SK-N-SH treated with all-trans-retinoic acid at 6 μM for 48 hours (cell line): ENCODE data around the gene KRTAP5-6.
"Not testable (repeated sequence)": the region's sequence is repeated elsewhere in the genome, so short reads cannot be mapped to it uniquely, and the experiment has no call there.

ENCODE experiments used
- ATAC-seq: fragments of 200-7000 bp; cut with Tn5 transposase; 3 replicates; pipeline ENCODE4 v1.9.1; 2020; ENCODE audit warnings: mild to moderate bottlenecking, moderate library complexity
- ARNTL ChIP-seq: fragments of 450-650 bp; formaldehyde crosslinking; IDR thresholded peaks from 2 replicates; pipeline ENCODE4 v1.5.0; 2020; ENCODE audit warnings: low read depth, mild to moderate bottlenecking, moderate library complexity, borderline replicate concordance
- BACH2 ChIP-seq: fragments of 250-450 bp; sonication (Bioruptor Pico); IDR thresholded peaks from 2 replicates; pipeline ENCODE4 v1.9.0; 2021; ENCODE audit warnings: mild to moderate bottlenecking, borderline replicate concordance
- ESRRG ChIP-seq: fragments of 250-450 bp; sonication (Bioruptor Pico); IDR thresholded peaks from 2 replicates; pipeline ENCODE4 v1.6.1; 2021; ENCODE audit warnings: mild to moderate bottlenecking
- GLIS3 ChIP-seq: fragments of 250-450 bp; sonication (Bioruptor Pico); IDR thresholded peaks from 2 replicates; pipeline ENCODE4 v1.5.0; 2020; ENCODE audit warnings: mild to moderate bottlenecking, moderate library complexity
- ISL1 ChIP-seq: fragments of 250-450 bp; sonication (Bioruptor Pico); IDR thresholded peaks from 2 replicates; pipeline ENCODE4 v2.1.2; 2022; ENCODE audit warnings: mild to moderate bottlenecking, moderate library complexity
- OSR1 ChIP-seq: fragments of 250-450 bp; sonication (Bioruptor Pico); IDR thresholded peaks from 2 replicates; pipeline ENCODE4 v1.8.0; 2022; ENCODE audit warnings: moderate library complexity, mild to moderate bottlenecking, inconsistent platforms
- PPARA ChIP-seq: fragments of 250-450 bp; sonication (Bioruptor Pico); IDR thresholded peaks from 2 replicates; pipeline ENCODE4 v1.5.0; 2020; ENCODE audit warnings: mild to moderate bottlenecking, borderline replicate concordance
- RARB ChIP-seq: fragments of 250-450 bp; sonication (Bioruptor Pico); IDR thresholded peaks from 2 replicates; pipeline ENCODE4 v1.8.0; 2021; ENCODE audit warnings: mild to moderate bottlenecking, moderate library complexity
- SNAI2 ChIP-seq: fragments of 250-450 bp; sonication (Bioruptor Pico); IDR thresholded peaks from 2 replicates; pipeline ENCODE4 v1.5.0; 2020; ENCODE audit warnings: mild to moderate bottlenecking, moderate library complexity
- TCF4 ChIP-seq: fragments of 250-450 bp; sonication (Bioruptor Pico); IDR thresholded peaks from 2 replicates; pipeline ENCODE4 v1.8.0; 2021; ENCODE audit warnings: mild to moderate bottlenecking, moderate library complexity, borderline replicate concordance
- TOX ChIP-seq: fragments of 250-450 bp; sonication (Bioruptor Pico); IDR thresholded peaks from 2 replicates; pipeline ENCODE4 v1.8.0; 2021; ENCODE audit warnings: mild to moderate bottlenecking, moderate library complexity, borderline replicate concordance
- ZC3H10 ChIP-seq: fragments of 250-450 bp; sonication (Bioruptor Pico); IDR thresholded peaks from 2 replicates; pipeline ENCODE4 v1.5.1; 2021; ENCODE audit warnings: mild to moderate bottlenecking, moderate library complexity
- ZFP3 ChIP-seq: fragments of 250-450 bp; sonication (Bioruptor Pico); IDR thresholded peaks from 2 replicates; pipeline ENCODE4 v1.5.0; 2020; ENCODE audit warnings: mild to moderate bottlenecking, moderate library complexity
- ZFP30 ChIP-seq: fragments of 450-650 bp; formaldehyde crosslinking; IDR thresholded peaks from 2 replicates; pipeline ENCODE4 v1.5.0; 2022; ENCODE audit warnings: mild to moderate bottlenecking, moderate library complexity
- ZNF565 ChIP-seq: fragments of 450-650 bp; formaldehyde crosslinking; conservative IDR thresholded peaks from 2 replicates; pipeline ENCODE4 v1.5.0; 2020; ENCODE audit warnings: low read depth, mild to moderate bottlenecking, moderate library complexity
- ZNF70 ChIP-seq: fragments of 450-650 bp; formaldehyde crosslinking; IDR thresholded peaks from 2 replicates; pipeline ENCODE4 v1.5.0; 2020; ENCODE audit warnings: mild to moderate bottlenecking, moderate library complexity
- ZNF8 ChIP-seq: fragments of 450-650 bp; formaldehyde crosslinking; IDR thresholded peaks from 2 replicates; pipeline ENCODE4 v1.5.0; 2020; ENCODE audit warnings: mild to moderate bottlenecking, moderate library complexity
- TF ChIP-seq, protein P1 (sequence below): fragments of 250-450 bp; sonication (Bioruptor Pico); IDR thresholded peaks from 2 replicates; pipeline ENCODE4 v1.5.1; 2021; ENCODE audit warnings: mild to moderate bottlenecking, moderate library complexity
- TF ChIP-seq, protein P2 (sequence below): fragments of 250-450 bp; sonication (Bioruptor Pico); IDR thresholded peaks from 2 replicates; pipeline ENCODE4 v1.8.0; 2021; ENCODE audit warnings: low read depth, mild to moderate bottlenecking, moderate library complexity, borderline replicate concordance
- TF ChIP-seq, protein P3 (sequence below): fragments of 250-450 bp; sonication (Bioruptor Pico); IDR thresholded peaks from 2 replicates; pipeline ENCODE4 v1.5.1; 2020; ENCODE audit warnings: low read depth, mild to moderate bottlenecking, moderate library complexity
- TF ChIP-seq, protein P4 (sequence below): fragments of 250-450 bp; sonication (Bioruptor Pico); IDR thresholded peaks from 2 replicates; pipeline ENCODE4 v1.8.0; 2020; ENCODE audit warnings: mild to moderate bottlenecking, moderate library complexity, borderline replicate concordance

Gene KRTAP5-6

DNA sequence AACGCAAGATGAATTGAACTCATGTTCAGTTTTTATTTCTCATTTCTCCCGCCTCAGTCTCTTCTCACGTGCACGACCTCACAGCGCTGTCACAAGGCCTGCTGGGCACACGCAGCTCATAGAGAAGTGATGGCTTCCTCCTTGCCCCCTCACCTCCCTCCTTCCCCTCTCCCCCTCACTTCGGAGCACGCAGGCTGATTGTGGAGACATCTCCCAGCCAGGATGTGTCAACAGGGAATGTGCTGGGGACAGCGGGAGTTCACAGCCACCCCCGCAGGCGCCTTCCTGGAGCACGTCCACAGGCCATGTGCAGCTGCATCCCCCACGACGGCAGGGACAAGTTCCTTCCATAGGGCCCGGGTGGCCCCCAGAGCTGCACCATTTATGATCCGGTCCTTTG is 29.1 kb upstream of the KRTAP5-6 start (continued):
- TF ChIP-seq, protein P1, sequence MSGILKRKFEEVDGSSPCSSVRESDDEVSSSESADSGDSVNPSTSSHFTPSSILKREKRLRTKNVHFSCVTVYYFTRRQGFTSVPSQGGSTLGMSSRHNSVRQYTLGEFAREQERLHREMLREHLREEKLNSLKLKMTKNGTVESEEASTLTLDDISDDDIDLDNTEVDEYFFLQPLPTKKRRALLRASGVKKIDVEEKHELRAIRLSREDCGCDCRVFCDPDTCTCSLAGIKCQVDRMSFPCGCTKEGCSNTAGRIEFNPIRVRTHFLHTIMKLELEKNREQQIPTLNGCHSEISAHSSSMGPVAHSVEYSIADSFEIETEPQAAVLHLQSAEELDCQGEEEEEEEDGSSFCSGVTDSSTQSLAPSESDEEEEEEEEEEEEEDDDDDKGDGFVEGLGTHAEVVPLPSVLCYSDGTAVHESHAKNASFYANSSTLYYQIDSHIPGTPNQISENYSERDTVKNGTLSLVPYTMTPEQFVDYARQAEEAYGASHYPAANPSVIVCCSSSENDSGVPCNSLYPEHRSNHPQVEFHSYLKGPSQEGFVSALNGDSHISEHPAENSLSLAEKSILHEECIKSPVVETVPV (CRISPR knock-in tag), result no peak
- TF ChIP-seq BACH2 (CRISPR knock-in tag) (no peak), ZFP30 (CRISPR knock-in tag) (no peak), ESRRG (CRISPR knock-in tag) (no peak), TCF4 (CRISPR knock-in tag) (no peak)

DNA sequence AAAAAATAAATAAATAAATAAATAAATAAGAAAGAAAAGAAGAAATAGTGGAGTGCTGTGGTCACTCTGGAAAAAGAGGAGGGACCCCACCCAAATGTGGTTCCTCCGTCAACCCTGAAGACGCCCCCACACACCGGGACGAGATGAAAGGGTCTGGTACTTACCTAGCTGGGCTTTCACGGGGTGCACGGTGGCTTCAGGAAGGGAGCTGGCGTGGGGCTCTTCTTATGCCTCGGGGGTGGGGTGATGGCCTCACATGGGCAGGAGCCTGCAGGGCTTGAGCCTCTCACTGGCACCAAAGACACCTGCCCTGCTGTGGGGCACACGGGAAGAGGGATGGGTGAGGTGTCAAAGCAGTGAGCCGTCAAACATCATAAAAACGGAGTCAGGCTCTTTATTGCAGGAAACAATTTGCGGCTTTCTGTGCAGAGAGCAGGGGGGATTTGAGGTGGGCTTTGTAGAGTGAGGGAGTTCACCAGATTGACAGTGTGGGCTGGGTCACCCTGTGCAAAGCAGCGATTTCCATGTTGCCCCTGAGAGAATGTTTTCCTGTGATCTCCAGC is 28.0 kb upstream of the KRTAP5-6 start:
- no peak for ATAC-seq
- TF ChIP-seq TCF4 (CRISPR knock-in tag) (no peak), RARB (CRISPR knock-in tag) (no peak), ZC3H10 (CRISPR knock-in tag) (no peak), ZNF565 (CRISPR knock-in tag) (no peak), ESRRG (CRISPR knock-in tag) (no peak), ZNF70 (CRISPR knock-in tag) (no peak), ARNTL (CRISPR knock-in tag) (no peak), SNAI2 (CRISPR knock-in tag) (no peak), TOX (CRISPR knock-in tag) (no peak), ISL1 (no peak), ZNF8 (CRISPR knock-in tag) (no peak), PPARA (no peak), OSR1 (no peak), BACH2 (CRISPR knock-in tag) (no peak), ZFP3 (CRISPR knock-in tag) (no peak), GLIS3 (CRISPR knock-in tag) (no peak)
- TF ChIP-seq, protein P2, sequence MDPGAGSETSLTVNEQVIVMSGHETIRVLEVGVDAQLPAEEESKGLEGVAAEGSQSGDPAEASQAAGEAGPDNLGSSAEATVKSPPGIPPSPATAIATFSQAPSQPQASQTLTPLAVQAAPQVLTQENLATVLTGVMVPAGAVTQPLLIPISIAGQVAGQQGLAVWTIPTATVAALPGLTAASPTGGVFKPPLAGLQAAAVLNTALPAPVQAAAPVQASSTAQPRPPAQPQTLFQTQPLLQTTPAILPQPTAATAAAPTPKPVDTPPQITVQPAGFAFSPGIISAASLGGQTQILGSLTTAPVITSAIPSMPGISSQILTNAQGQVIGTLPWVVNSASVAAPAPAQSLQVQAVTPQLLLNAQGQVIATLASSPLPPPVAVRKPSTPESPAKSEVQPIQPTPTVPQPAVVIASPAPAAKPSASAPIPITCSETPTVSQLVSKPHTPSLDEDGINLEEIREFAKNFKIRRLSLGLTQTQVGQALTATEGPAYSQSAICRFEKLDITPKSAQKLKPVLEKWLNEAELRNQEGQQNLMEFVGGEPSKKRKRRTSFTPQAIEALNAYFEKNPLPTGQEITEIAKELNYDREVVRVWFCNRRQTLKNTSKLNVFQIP (CRISPR knock-in tag), result no peak
- TF ChIP-seq, protein P3, sequence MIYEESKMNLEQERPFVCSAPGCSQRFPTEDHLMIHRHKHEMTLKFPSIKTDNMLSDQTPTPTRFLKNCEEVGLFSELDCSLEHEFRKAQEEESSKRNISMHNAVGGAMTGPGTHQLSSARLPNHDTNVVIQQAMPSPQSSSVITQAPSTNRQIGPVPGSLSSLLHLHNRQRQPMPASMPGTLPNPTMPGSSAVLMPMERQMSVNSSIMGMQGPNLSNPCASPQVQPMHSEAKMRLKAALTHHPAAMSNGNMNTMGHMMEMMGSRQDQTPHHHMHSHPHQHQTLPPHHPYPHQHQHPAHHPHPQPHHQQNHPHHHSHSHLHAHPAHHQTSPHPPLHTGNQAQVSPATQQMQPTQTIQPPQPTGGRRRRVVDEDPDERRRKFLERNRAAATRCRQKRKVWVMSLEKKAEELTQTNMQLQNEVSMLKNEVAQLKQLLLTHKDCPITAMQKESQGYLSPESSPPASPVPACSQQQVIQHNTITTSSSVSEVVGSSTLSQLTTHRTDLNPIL (CRISPR knock-in tag), result no peak
- TF ChIP-seq, protein P1 (CRISPR knock-in tag), result no peak

DNA sequence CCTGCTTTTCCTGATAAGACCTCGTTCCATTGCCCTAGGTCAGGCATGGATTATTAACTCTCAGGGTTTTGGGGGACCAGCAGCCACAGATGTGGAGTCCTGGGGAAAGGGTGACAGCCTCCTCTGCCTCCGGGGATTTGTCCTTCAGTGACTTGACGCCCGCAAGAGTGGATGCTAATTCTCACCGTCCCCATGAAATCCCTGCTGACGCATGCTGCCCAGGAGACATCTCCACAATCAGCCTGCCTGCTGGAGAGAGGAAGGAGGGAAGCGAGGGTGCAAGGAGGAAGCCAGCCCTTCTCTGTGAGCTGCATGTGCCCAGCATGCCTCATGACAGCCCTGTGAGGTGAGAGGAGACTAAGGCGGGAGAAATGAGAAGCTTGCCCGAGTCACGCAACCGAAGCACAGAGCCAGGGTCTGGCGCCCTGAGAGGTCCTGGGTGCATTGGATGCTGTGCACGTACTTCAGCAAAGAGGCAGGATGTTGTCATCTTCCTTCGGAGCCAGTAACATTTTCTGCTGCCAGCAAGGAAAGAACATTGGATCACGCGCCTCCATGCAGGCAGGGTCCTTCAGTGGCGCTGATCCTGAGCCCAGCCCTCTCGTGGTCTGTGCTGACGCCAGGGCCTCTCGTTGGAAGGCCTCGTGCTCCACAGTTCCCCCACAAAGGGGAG is 27.3 kb upstream of the KRTAP5-6 start:
- ATAC-seq, result no peak
- TF ChIP-seq BACH2 (CRISPR knock-in tag), result no peak
- TF ChIP-seq, protein P4, sequence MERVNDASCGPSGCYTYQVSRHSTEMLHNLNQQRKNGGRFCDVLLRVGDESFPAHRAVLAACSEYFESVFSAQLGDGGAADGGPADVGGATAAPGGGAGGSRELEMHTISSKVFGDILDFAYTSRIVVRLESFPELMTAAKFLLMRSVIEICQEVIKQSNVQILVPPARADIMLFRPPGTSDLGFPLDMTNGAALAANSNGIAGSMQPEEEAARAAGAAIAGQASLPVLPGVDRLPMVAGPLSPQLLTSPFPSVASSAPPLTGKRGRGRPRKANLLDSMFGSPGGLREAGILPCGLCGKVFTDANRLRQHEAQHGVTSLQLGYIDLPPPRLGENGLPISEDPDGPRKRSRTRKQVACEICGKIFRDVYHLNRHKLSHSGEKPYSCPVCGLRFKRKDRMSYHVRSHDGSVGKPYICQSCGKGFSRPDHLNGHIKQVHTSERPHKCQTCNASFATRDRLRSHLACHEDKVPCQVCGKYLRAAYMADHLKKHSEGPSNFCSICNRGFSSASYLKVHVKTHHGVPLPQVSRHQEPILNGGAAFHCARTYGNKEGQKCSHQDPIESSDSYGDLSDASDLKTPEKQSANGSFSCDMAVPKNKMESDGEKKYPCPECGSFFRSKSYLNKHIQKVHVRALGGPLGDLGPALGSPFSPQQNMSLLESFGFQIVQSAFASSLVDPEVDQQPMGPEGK (CRISPR knock-in tag), result no peak
- no peak for TF ChIP-seq OSR1
- no peak for TF ChIP-seq TOX (CRISPR knock-in tag)
- no peak for TF ChIP-seq TCF4 (CRISPR knock-in tag)

DNA sequence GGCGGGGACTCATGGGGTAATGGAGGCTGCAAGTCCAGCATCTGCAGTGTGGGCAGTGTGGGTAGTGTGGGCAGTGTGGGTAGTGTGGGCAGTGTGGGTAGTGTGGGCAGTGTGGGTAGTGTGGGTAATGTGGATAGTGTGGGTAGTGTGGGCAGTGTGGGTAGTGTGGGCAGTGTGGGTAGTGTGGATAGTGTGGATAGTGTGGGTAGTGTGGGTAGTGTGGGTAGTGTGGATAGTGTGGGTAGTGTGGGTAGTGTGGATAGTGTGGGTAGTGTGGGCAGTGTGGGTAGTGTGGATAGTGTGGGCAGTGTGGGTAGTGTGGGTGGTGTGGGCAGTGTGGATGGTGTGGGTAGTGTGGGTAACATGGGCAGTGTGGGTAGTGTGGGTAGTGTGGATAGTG is 26.5 kb upstream of the KRTAP5-6 start:
- ATAC-seq, result not testable (repeated sequence)
